Measurements from ENCODE around the gene NTPCR. TPM values are rescaled to one million over a fixed set of nuclear protein-coding genes. Genes with fewer than 3 reads are reported as not detected.
"Not testable (repeated sequence)": the region's sequence is repeated elsewhere in the genome, so short reads cannot be mapped to it uniquely, and the experiment has no call there.

Gene NTPCR
- total RNA-seq, 1 donor from 2014 or later: 54.5 TPM

GRCh38 chr1:232912845-232913580, 37.4 kb upstream of the NTPCR start:
- no peak overlapping the region for H3K4me3 ChIP-seq (ENCODE audit: insufficient read depth, low read depth, low read length)
- no peak overlapping the region for H2AFZ ChIP-seq (ENCODE audit: low read depth, low read length)
- peaks cover 1% of the 10 kb centered on the region for H3K4me1 Mint-ChIP-seq (ENCODE audit: low read depth, unreplicated experiment)
- H3K36me3 ChIP-seq (ENCODE audit: insufficient read depth, low read length): no peaks in the 10 kb centered on the region
- FAIRE-seq (no peak), DNase-seq (ENCODE audit: low read depth) (no peak)
- H3K4me2 ChIP-seq (ENCODE audit: low read length): no peak overlapping the region
- H3K36me3 Mint-ChIP-seq (ENCODE audit: low read depth, unreplicated experiment): no peaks in the 10 kb centered on the region
- H3K4me3 Mint-ChIP-seq (ENCODE audit: unreplicated experiment): no peak overlapping the region
- H4K20me1 ChIP-seq (ENCODE audit: insufficient read depth, low read length): no peaks in the 10 kb centered on the region
- no peak overlapping the region for H3K9ac ChIP-seq (ENCODE audit: low read length)
- H3K27me3 Mint-ChIP-seq (ENCODE audit: low read depth, unreplicated experiment): peaks cover 7% of the 10 kb centered on the region
- peaks cover 2% of the 10 kb centered on the region for H3K27me3 ChIP-seq (ENCODE audit: insufficient read depth, low read length)
- no peak overlapping the region for H3K27ac ChIP-seq (ENCODE audit: low read depth, low read length)
- no peaks in the 10 kb centered on the region for H3K4me1 ChIP-seq (ENCODE audit: insufficient read depth, low read length)
- no peaks in the 10 kb centered on the region for H3K9me3 Mint-ChIP-seq (ENCODE audit: unreplicated experiment)
- H3K27ac Mint-ChIP-seq (ENCODE audit: unreplicated experiment): no peak overlapping the region
- no peaks in the 10 kb centered on the region for H3K79me2 ChIP-seq (ENCODE audit: insufficient read depth, low read length)
- TF ChIP-seq CTCF (IDR thresholded peaks at IDR 0.05; ENCODE audit: insufficient read depth, low read depth, low read length) (no peak), EZH2 (IDR thresholded peaks at IDR 0.05; ENCODE audit: insufficient read depth, low read length) (no peak)
- H3K9me3 ChIP-seq (ENCODE audit: insufficient read depth, low read depth, low read length): no peaks in the 10 kb centered on the region

- not testable (repeated sequence) for H3K4me3 ChIP-seq (ENCODE audit: insufficient read depth, low read depth, low read length); H2AFZ ChIP-seq (ENCODE audit: low read depth, low read length); H3K4me1 Mint-ChIP-seq (ENCODE audit: low read depth, unreplicated experiment); H3K27me3 ChIP-seq (ENCODE audit: insufficient read depth, low read length); H3K9me3 Mint-ChIP-seq (ENCODE audit: unreplicated experiment); H3K36me3 Mint-ChIP-seq (ENCODE audit: low read depth, unreplicated experiment); H3K27ac Mint-ChIP-seq (ENCODE audit: unreplicated experiment); FAIRE-seq; H3K4me3 Mint-ChIP-seq (ENCODE audit: unreplicated experiment); DNase-seq (ENCODE audit: low read depth); H3K79me2 ChIP-seq (ENCODE audit: insufficient read depth, low read length); H3K9me3 ChIP-seq (ENCODE audit: insufficient read depth, low read depth, low read length); H3K36me3 ChIP-seq (ENCODE audit: insufficient read depth, low read length); H3K27ac ChIP-seq (ENCODE audit: low read depth, low read length); H3K4me1 ChIP-seq (ENCODE audit: insufficient read depth, low read length); H4K20me1 ChIP-seq (ENCODE audit: insufficient read depth, low read length); H3K9ac ChIP-seq (ENCODE audit: low read length); H3K4me2 ChIP-seq (ENCODE audit: low read length); H3K27me3 Mint-ChIP-seq (ENCODE audit: low read depth, unreplicated experiment)
Observed at GRCh38 chr1:232914271-232914670, 36.1 kb upstream of the NTPCR start.

GRCh38 chr1:232915212-232915611, 35.2 kb upstream of the NTPCR start:
- H3K4me2 ChIP-seq (ENCODE audit: low read length): no peak overlapping the region
- no peak overlapping the region for H2AFZ ChIP-seq (ENCODE audit: low read depth, low read length)
- TF ChIP-seq EZH2 (IDR thresholded peaks at IDR 0.05; ENCODE audit: insufficient read depth, low read length): no peak
- TF ChIP-seq CTCF (IDR thresholded peaks at IDR 0.05; ENCODE audit: insufficient read depth, low read depth, low read length): no peak
- H3K79me2 ChIP-seq (ENCODE audit: insufficient read depth, low read length): no peaks in the 10 kb centered on the region
- Mint-ChIP-seq H3K27me3 (ENCODE audit: low read depth, unreplicated experiment) (peaks cover 4% of the 10 kb centered on the region), H3K4me1 (ENCODE audit: low read depth, unreplicated experiment) (peaks cover 1% of the 10 kb centered on the region), H3K9me3 (ENCODE audit: unreplicated experiment) (no peaks in the 10 kb centered on the region), H3K27ac (ENCODE audit: unreplicated experiment) (no peak overlapping the region), H3K4me3 (ENCODE audit: unreplicated experiment) (no peak overlapping the region), H3K36me3 (ENCODE audit: low read depth, unreplicated experiment) (no peaks in the 10 kb centered on the region)
- no peaks in the 10 kb centered on the region for H3K9me3 ChIP-seq (ENCODE audit: insufficient read depth, low read depth, low read length)
- H4K20me1 ChIP-seq (ENCODE audit: insufficient read depth, low read length): no peaks in the 10 kb centered on the region
- no peaks in the 10 kb centered on the region for H3K4me1 ChIP-seq (ENCODE audit: insufficient read depth, low read length)
- FAIRE-seq (no peak), DNase-seq (ENCODE audit: low read depth) (no peak)
- no peak overlapping the region for H3K4me3 ChIP-seq (ENCODE audit: insufficient read depth, low read depth, low read length)
- no peaks in the 10 kb centered on the region for H3K36me3 ChIP-seq (ENCODE audit: insufficient read depth, low read length)
- no peak overlapping the region for H3K9ac ChIP-seq (ENCODE audit: low read length)
- peaks cover 2% of the 10 kb centered on the region for H3K27me3 ChIP-seq (ENCODE audit: insufficient read depth, low read length)
- no peak overlapping the region for H3K27ac ChIP-seq (ENCODE audit: low read depth, low read length)
